ENCODE results near the gene AGPS.

AGPS gene

GRCh38 chr2:177592945-177593344 is 200.4 kb downstream of the AGPS start:
- DNase-seq (ENCODE audit: low read depth) = no peak
- TF ChIP-seq CTCF (IDR thresholded peaks at IDR 0.05; ENCODE audit: low read depth, low read length, missing control alignments) = no peak
- H3K4me3 ChIP-seq (ENCODE audit: low read depth, low read length) = no peak overlapping the region

- TF ChIP-seq CTCF (IDR thresholded peaks at IDR 0.05; ENCODE audit: low read depth, low read length, missing control alignments) = no peak
- H3K4me3 ChIP-seq (ENCODE audit: low read depth, low read length) = no peak overlapping the region
- DNase-seq (ENCODE audit: low read depth) = no peak
Observed at GRCh38 chr2:177593402-177593801, 200.8 kb downstream of the AGPS start.

Measured in GM12864 (cell line).